GM19372 (cell line): ENCODE measurements around the gene BCAT1.

ENCODE experiments used
- ATAC-seq: cut with Tn5 transposase; IDR thresholded peaks from one replicate; pipeline ENCODE4 v1.9.1; 2021; ENCODE audit warnings: mild to moderate bottlenecking, low read depth, moderate library complexity; ENCODE audit not compliant: unreplicated experiment

BCAT1 gene

DNA sequence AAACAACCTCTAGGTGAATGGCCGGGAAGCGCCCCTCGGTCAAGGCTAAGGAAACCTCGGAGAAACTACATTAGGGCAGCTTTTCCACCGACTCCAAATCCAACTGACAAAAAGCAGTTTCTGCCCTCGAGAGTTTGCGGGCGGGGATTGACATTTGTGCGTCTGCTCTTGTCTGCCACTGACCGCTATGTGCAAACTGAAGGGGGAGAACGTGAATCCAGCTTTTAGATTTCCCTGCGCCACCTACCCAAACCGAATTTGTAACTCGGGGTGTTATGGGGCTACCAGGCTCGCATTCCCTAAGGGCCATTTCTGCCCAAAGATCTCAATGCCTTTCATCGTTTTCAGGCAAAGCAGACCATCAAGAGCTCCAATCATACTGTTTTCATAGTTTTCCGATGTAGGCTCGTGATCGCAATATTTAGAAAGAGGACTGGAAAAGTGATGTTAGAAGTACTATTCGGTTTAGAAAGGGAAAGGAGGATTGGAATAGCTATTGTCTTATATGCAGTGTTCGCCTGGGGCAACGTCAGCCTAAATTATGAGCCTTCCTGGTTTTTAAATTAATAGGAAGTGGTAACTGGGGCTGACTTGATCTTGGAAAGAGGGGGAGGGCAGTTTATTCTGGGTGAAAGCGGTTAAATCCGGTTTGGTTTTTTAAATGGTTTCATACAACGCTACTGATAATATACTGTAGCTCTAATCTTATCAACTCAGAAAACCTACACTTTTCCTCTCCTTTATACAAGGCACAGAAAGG lies 45.4 kb downstream of the BCAT1 start:
- ATAC-seq: no peak

GRCh38 chr12:24902511-24903328 lies 46.2 kb downstream of the BCAT1 start:
- ATAC-seq: peak; percentile 53

DNA sequence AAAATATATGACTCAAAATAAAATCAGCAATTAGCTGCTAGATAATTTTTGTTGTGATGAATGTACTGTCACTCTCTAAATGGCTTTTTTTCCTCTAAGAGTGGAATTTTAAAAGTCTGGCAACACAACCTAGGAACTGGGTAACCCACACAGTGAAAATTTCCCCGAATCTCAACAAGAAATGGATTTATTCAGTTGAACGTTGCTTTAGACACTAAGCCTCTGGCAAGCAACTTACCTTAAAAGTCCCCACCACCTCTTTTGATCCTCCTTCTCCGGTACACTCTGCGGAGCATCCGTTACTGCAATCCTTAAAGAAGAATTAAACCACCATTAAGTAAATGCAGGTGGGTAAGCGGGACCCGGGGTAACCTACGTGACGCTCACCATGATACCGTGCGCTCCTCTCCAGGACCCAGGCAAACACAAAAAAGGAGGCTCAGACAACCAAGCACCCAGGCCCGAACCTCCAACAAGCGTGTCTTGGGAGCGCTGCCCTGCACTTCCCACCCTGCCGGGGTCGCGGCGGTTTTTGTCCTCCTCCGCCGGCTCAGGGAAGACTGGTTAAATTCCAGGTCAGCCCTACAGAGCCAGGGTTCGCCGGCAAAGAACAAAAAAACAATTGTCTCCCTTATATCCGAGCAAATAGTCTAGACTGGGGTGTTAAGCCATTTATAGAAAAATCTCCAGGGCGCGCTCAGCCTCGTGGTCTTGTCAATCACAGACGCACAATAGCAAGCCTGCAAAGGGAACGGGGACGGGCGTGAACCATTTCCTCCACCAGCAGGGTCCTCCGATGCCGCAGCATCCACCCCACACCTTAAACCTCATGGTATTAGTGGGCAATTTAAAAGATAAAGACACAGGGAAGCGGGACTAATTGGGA lies 47.1 kb downstream of the BCAT1 start:
- ATAC-seq: no peak

GRCh38 chr12:24900196-24900595 lies 48.7 kb downstream of the BCAT1 start:
- no peak for ATAC-seq

DNA sequence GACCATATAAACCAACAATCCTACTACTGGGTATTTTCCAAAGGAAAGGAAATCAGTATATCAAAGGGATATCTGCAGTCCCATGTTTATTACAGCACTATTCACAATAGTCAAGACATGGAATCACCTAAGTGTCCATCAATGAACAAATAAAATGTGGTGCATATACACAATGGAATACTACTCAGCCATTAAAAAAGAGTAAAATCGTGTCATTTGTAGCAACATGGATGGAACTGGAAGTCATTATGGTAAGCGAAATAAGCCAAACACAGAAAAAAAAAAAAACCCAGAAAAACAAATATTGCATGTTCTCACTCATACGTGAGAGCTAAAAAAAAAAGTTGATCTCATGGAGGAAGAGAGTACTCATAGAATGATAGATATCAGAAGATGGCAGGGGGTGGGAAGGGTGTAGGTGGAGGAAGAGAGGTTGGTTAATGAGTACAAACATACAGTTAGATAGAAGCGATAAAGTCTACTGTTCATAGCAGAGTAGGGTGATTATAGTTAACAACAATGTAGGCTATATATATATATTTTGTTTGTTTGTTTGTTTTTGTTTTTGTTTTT lies 49.3 kb downstream of the BCAT1 start:
- ATAC-seq: no peak

GRCh38 chr12:24898606-24899005 lies 50.3 kb downstream of the BCAT1 start:
- ATAC-seq: no peak

DNA sequence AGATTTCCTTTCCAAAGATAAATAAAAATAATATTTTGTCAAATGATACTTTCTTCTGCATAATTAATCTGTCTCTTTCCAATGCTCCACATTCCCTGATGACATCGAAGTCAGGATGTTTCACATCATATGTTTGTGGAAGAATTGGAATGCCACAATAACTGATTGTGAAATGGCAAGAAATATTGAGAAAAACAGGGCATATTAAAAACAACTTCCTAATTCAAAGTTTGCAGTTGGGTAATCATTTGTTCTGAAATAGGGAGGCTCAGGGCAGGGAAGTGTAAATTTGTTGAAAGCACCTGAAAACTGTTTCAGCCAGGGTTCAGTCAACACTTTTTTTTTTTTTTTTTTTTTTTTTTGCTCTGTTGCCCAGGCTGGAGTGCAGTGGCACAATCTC lies 50.7 kb downstream of the BCAT1 start:
- ATAC-seq: no peak

- ATAC-seq: no peak
Measured at GRCh38 chr12:24896171-24896570, 52.7 kb downstream of the BCAT1 start.

DNA sequence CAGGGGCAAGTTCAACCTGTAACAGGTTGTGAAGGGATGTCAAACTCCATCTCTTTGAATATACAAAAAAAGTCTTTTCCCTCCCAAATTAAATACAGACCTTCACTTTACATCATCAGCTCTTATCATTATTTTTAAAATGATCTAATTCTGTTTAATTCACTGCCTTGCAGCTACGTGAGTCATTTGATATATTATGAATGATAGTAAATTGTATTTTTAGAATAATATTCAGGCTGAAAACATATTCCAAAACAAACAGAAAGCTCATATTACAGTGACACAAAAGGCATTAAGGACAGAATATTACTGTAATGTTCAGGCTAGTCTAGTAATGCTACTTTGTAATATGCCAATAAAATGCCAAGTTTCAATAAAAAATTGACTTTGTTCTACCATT lies 53.3 kb downstream of the BCAT1 start:
- ATAC-seq: no peak

GRCh38 chr12:24894879-24895278 lies 54.0 kb downstream of the BCAT1 start:
- no peak for ATAC-seq

GRCh38 chr12:24890048-24890803 lies 58.7 kb downstream of the BCAT1 start:
- no peak for ATAC-seq

DNA sequence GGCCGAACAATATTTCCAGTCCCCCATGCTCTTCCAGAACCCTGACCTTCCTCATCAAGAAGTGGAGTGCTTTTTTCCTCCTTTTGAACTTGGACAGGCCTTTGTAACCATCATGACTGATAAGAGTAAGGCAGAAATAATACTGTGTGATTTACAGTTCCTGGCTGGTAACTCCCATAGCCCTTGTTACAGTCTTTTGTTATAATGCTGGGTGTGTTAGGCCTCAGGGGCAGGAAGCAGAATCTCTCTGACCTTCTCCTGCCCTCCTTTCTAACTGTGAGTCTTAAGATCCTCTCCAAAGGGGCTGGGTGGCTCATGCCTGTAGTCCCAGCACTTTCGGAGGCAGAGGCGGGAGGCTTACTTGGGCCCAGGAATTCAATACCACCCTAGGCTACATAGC lies 59.5 kb downstream of the BCAT1 start:
- no peak for ATAC-seq

GRCh38 chr12:24888813-24889212 lies 60.1 kb downstream of the BCAT1 start:
- ATAC-seq: no peak

GRCh38 chr12:24884911-24885310 lies 64.0 kb downstream of the BCAT1 start:
- no peak for ATAC-seq

DNA sequence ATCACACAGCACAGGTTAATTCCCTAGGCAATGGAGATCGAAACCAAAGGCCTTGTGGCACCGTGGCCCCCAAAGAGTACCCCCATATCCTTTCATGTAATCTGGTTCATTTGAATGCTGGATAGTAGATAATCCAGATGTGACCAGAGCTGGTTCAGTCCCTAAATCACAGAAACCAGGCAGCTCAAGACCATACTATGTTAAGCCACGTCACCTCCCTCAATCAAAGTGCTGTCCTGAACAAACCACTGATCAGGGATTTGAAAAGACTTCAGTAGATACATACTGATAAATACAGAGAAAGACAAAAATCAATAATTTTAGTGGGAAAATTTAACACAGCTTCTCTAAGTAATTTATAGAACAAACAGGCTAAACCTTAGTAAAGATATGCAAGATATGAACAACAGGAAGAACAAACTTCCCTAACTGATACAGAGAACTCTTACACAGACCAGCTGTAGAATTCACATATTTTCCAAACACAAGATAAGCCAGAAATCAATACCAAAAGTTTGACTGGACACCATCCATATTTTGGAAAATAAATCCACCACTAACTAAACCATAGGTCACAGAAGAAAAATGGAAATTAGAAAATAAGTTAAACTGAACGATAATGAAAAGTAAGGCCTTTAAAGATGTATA lies 67.1 kb downstream of the BCAT1 start:
- ATAC-seq: no peak

DNA sequence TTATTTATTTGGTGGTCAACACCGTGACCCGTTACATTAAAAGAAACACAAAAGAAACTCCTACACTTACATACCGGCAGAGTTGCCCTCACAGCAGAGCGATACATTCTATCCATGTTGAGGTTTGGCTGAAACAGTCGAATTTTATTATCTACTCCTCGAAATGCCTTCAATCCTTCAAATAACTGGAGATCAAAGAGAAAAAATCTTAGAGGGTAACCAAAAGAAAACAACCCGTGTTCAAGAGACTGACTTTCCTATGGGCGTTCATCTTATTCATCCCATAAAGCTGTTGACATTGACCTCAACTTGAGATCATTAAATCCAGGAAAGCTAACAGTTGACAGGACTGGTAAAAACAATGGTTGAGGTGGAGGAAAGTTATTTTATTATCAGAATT lies 67.7 kb downstream of the BCAT1 start:
- ATAC-seq: no peak

DNA sequence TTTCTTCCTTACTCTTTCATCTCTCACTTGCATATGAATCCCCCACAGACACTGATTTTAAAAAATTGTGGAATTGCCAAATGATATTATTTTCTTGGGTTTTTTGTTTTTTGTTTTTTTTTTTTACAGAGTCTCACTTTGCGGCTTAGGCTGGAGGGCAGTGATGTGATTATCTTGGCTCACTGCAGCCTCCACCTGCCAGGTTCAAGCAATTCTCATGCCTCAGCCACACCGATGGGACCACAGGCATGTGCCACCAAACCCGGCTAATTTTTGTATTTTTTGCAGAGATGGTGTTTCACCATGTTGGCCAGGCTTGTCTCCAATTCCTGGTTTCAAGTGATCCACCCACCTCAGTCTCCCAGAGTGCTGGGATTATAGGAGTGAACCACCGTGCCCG lies 68.2 kb downstream of the BCAT1 start:
- no peak for ATAC-seq

GRCh38 chr12:24879644-24880043 lies 69.3 kb downstream of the BCAT1 start:
- no peak for ATAC-seq

GRCh38 chr12:24875014-24875413 lies 73.9 kb downstream of the BCAT1 start:
- no peak for ATAC-seq
